Lung (tissue), 12 donors: Measurements from ENCODE around the gene TRIM3. TPM values are rescaled to one million over a fixed set of nuclear protein-coding genes. Genes with fewer than 3 reads are reported as not detected.

Experiments
- ATAC-seq: fragments of 200-7000 bp; cut with Tn5 transposase; one replicate; pipeline ENCODE4 v1.9.1; 2020; ENCODE audit warnings: moderate number of reproducible peaks; ENCODE audit not compliant: insufficient read depth, low FRiP score
- DNase-seq, 3 donors: peaks; one replicate each; pipeline ENCODE4 v3.0.0-alpha.2; 2013 to 2017
- H3K27ac ChIP-seq, 2 donors: one replicate each; pipeline ENCODE4 v1.5.1; 2013; ENCODE audit warnings: mild to moderate bottlenecking in 2 of 2, moderate library complexity in 2 of 2, control low read depth in 1 of 2, inconsistent platforms in 1 of 2, low read depth in 1 of 2, low read length in 1 of 2
- H3K27me3 ChIP-seq, 3 donors: one replicate each; pipeline ENCODE4 v1.5.1; 2013; ENCODE audit warnings: low read length in 2 of 3; ENCODE audit not compliant: control insufficient read depth in 3 of 3, insufficient read depth in 3 of 3
- H3K36me3 ChIP-seq, 4 donors: one replicate each; pipeline ENCODE4 v1.5.1; 2013; ENCODE audit warnings: low read length in 4 of 4, mild to moderate bottlenecking in 1 of 4, moderate library complexity in 1 of 4; ENCODE audit not compliant: control insufficient read depth in 4 of 4, insufficient read depth in 4 of 4
- H3K4me1 ChIP-seq, 5 donors: one replicate each; pipeline ENCODE4 v1.5.1; 2013; ENCODE audit warnings: low read length in 5 of 5, mild to moderate bottlenecking in 2 of 5, moderate library complexity in 1 of 5; ENCODE audit not compliant: control insufficient read depth in 5 of 5, insufficient read depth in 5 of 5
- H3K4me3 ChIP-seq: one replicate; pipeline ENCODE4 v1.5.1; 2013; ENCODE audit warnings: mild to moderate bottlenecking, control low read depth, moderate library complexity
- H3K9ac ChIP-seq, 2 donors: one replicate each; pipeline ENCODE4 v1.5.1; 2013; ENCODE audit warnings: low read length in 2 of 2, control low read depth in 1 of 2; ENCODE audit not compliant: insufficient read depth in 1 of 2
- H3K9me3 ChIP-seq, 4 donors: one replicate each; pipeline ENCODE4 v1.5.1; 2013; ENCODE audit warnings: low read length in 3 of 4, mild to moderate bottlenecking in 1 of 4, moderate library complexity in 1 of 4; ENCODE audit not compliant: control insufficient read depth in 4 of 4, insufficient read depth in 3 of 4
- CTCF ChIP-seq: IDR thresholded peaks from 2 replicates; pipeline ENCODE4 v1.5.1; 2012; ENCODE audit warnings: mild to moderate bottlenecking; ENCODE audit errors: control extremely low read depth, extremely low read depth
- WGBS, 2 donors: extraction: QIAGEN DNeasy Blood & Tissue Kit; methylation state at CpG; one replicate each; pipeline ENCODE4 v1.1.7; 2013; 5-methylcytosine and 5-hydroxymethylcytosine counted together
- polyA plus RNA-seq, 2 donors: library from polyadenylated mRNA; stranded (reverse); fragments of 200-250 nt; gene quantifications; one replicate each; pipeline ENCODE4 v1.2.1, GENCODE V29; 2013
- total RNA-seq, 2 donors: library from RNA; depleted of rRNA in 1 of 2; stranded (reverse); fragments of >200 nt in 1 of 2; gene quantifications; one replicate each; pipeline ENCODE4 v1.2.1, GENCODE V29; 2014 to 2021
- donor health status: control.
- donor health status: control.
- donor health status: Bipolar disorder and iron deficiency.
- donor health status: healthy.
- donor health status: DM: yes; HTN: yes; CAD: no.

Gene TRIM3
- total and polyA plus RNA-seq, 4 donors = 15.7 to 29.0 (median 22.4) TPM

GRCh38 chr11:6516865-6517264 lies 43.1 kb upstream of the TRIM3 start:
- Histone ChIP-seq H3K9me3 (no peaks in the 10 kb centered on the region), H3K27ac (no peak overlapping the region), H3K36me3 (peaks cover 4 to 16% (median 13%) of the 10 kb centered on the region in 4 donors), H3K9ac (no peak overlapping the region), H3K4me3 (no peak overlapping the region), H3K27me3 (no peaks in the 10 kb centered on the region), H3K4me1 (peaks cover 0 to 6% (median 0%) of the 10 kb centered on the region in 5 donors)
- ATAC-seq (no peak), DNase-seq (no peak)
- TF ChIP-seq CTCF = no peak

GRCh38 chr11:6505577-6506240 lies 32.0 kb upstream of the TRIM3 start:
- ATAC-seq (no peak), DNase-seq (peak in 2 of 3 donors; percentile 37 to 55)
- H3K4me1 ChIP-seq = no peaks in the 10 kb centered on the region
- no peaks in the 10 kb centered on the region for H3K9me3 ChIP-seq
- H3K36me3 ChIP-seq = peaks cover 0 to 14% (median 9%) of the 10 kb centered on the region in 4 donors
- no peak overlapping the region for H3K4me3 ChIP-seq
- 70 to 72% methylated on average over 2 of the region's 2 CpGs for WGBS, 2 donors
- no peak overlapping the region for H3K9ac ChIP-seq
- no peak overlapping the region for H3K27ac ChIP-seq
- peak; percentile 52 for TF ChIP-seq CTCF
- H3K27me3 ChIP-seq = no peaks in the 10 kb centered on the region

GRCh38 chr11:6504166-6504565 lies 30.4 kb upstream of the TRIM3 start:
- no peak overlapping the region for H3K27ac ChIP-seq
- no peak overlapping the region for H3K4me3 ChIP-seq
- H3K36me3 ChIP-seq = peaks cover 0 to 14% (median 9%) of the 10 kb centered on the region in 4 donors
- no peaks in the 10 kb centered on the region for H3K9me3 ChIP-seq
- DNase-seq (no peak), ATAC-seq (no peak)
- H3K27me3 ChIP-seq = no peaks in the 10 kb centered on the region
- H3K9ac ChIP-seq = no peak overlapping the region
- no peaks in the 10 kb centered on the region for H3K4me1 ChIP-seq
- no peak for TF ChIP-seq CTCF
- WGBS, 2 donors = 81 to 90% methylated on average over 3 of the region's 3 CpGs

- no peak overlapping the region for H3K27ac ChIP-seq
- no peak for TF ChIP-seq CTCF
- H3K27me3 ChIP-seq = no peaks in the 10 kb centered on the region
- H3K4me1 ChIP-seq = peaks cover 0 to 7% (median 0%) of the 10 kb centered on the region in 5 donors
- H3K36me3 ChIP-seq = peaks cover 0 to 19% (median 8%) of the 10 kb centered on the region in 4 donors
- WGBS, 2 donors = 93 to 96% methylated on average over 3 of the region's 3 CpGs
- H3K9ac ChIP-seq = no peak overlapping the region
- no peak for ATAC-seq
- no peaks in the 10 kb centered on the region for H3K9me3 ChIP-seq
- DNase-seq = no peak
- H3K4me3 ChIP-seq = no peak overlapping the region
These were observed 28.6 kb upstream of the TRIM3 start for GRCh38 chr11:6502382-6502781.
